Ishikawa (cell line): ENCODE measurements around the gene KCNH5.

ENCODE experiments used
- CEBPB ChIP-seq: IDR thresholded peaks from 2 replicates; pipeline ENCODE4 v1.6.1; 2012
- NFIC ChIP-seq: IDR thresholded peaks from 2 replicates; pipeline ENCODE4 v1.6.1; 2012
- RAD21 ChIP-seq: IDR thresholded peaks from 2 replicates; pipeline ENCODE4 v1.6.1; 2012; ENCODE audit warnings: low read depth
- TF ChIP-seq, protein P1 (sequence below): IDR thresholded peaks from 2 replicates; pipeline ENCODE4 v1.6.1; 2012
- TF ChIP-seq, protein P2 (sequence below): IDR thresholded peaks from 2 replicates; pipeline ENCODE4 v1.6.1; 2012; ENCODE audit warnings: low read depth, mild to moderate bottlenecking

DNA sequence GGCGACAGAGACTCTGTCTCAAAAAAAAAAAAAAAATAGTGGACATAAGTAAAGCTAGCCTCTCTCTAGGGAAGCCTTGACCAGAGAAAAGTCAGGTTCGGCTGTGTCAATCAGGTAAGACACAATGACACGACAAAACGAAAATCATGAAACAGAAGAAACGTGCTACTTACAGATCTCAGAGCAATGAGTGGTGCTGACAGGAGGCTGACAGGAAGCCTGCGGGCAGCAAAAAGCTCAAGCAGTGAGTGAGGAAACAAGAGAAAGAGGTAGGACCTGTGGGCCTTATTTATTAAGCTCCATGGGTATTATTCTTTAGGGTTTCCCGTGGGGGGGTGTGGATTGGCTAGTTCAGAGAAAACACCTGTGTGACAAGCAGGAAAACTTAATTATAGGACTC lies 363.1 kb downstream of the KCNH5 start:
- TF ChIP-seq, protein P1, sequence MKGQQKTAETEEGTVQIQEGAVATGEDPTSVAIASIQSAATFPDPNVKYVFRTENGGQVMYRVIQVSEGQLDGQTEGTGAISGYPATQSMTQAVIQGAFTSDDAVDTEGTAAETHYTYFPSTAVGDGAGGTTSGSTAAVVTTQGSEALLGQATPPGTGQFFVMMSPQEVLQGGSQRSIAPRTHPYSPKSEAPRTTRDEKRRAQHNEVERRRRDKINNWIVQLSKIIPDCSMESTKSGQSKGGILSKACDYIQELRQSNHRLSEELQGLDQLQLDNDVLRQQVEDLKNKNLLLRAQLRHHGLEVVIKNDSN = no peak
- no peak for TF ChIP-seq NFIC
- TF ChIP-seq, protein P2, sequence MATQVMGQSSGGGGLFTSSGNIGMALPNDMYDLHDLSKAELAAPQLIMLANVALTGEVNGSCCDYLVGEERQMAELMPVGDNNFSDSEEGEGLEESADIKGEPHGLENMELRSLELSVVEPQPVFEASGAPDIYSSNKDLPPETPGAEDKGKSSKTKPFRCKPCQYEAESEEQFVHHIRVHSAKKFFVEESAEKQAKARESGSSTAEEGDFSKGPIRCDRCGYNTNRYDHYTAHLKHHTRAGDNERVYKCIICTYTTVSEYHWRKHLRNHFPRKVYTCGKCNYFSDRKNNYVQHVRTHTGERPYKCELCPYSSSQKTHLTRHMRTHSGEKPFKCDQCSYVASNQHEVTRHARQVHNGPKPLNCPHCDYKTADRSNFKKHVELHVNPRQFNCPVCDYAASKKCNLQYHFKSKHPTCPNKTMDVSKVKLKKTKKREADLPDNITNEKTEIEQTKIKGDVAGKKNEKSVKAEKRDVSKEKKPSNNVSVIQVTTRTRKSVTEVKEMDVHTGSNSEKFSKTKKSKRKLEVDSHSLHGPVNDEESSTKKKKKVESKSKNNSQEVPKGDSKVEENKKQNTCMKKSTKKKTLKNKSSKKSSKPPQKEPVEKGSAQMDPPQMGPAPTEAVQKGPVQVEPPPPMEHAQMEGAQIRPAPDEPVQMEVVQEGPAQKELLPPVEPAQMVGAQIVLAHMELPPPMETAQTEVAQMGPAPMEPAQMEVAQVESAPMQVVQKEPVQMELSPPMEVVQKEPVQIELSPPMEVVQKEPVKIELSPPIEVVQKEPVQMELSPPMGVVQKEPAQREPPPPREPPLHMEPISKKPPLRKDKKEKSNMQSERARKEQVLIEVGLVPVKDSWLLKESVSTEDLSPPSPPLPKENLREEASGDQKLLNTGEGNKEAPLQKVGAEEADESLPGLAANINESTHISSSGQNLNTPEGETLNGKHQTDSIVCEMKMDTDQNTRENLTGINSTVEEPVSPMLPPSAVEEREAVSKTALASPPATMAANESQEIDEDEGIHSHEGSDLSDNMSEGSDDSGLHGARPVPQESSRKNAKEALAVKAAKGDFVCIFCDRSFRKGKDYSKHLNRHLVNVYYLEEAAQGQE = no peak
- no peak for TF ChIP-seq CEBPB
- no peak for TF ChIP-seq RAD21
